NCI-H2196 (cell line): ENCODE data around the gene TH.
A peak's percentile ranks its signal among the peaks of the same experiment; 100 is the strongest.

ENCODE experiments used
- DNase-seq: peaks from one replicate; lab custom pipeline; 2025; ENCODE audit not compliant: unreplicated experiment; lab: John Stamatoyannopoulos, UW

Gene TH

GRCh38 chr11:2171591-2172003 lies at the start of gene TH:
TSS of gene TH (minus strand) at chr11:2171815. CDS start at chr11:2171786, 29 bp downstream.
- no peak for DNase-seq

DNA sequence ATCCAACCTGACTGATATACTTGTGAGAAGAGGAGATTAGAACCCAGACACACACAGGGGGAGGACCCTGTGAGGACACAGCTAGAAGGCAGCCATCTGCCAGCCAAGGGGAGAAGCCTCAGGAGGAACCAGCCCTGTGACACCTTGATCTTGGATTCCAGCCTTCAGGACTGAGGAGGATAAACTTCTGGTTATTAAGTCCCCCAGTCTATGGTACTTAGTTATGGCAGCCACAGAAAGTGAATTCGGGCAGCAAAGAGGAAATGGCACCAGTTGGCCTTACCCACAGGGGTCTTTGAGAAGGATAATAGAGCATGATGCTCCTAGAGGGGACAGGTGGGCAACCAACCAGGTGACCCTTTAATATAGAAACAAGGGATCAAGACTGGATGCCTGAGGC lies 49.4 kb upstream of the TH start:
- no peak for DNase-seq

- no peak for DNase-seq
Observed at GRCh38 chr11:2220173-2220771, 48.7 kb upstream of the TH start.

GRCh38 chr11:2219318-2220017 lies 47.9 kb upstream of the TH start:
- DNase-seq: no peak

DNA sequence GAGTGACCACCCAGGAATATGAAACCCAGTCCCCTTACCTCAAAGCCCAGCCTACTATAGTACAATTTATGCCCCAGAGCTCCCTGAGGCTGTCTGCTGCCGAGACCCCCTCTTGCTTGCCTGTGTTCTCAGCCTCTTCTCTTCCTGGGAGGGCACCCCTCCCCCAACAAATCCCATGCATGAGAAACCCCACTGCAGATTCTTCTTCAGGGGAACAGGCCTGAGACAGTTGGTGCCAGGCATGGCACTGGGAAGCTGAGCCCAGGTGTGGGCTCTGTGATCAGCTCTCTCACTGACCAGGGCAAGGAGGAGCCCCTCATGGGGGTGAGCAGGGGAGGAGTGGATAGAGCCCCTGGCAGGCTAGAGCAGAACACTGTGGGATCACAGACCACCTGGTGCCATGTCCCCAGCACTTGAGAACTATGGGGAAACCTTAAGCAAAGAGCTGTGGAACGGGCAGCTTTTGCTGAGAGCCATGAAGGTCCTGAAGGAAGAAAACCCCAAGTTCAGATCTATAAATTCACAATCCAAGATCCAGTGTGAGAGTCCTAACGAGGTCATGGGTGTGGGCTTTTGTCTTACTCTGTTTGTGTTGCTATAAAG lies 46.5 kb upstream of the TH start:
- DNase-seq: no peak

- no peak for DNase-seq
Observed at GRCh38 chr11:2217211-2218030, 45.8 kb upstream of the TH start.

GRCh38 chr11:2216400-2217064 lies 44.9 kb upstream of the TH start:
- no peak for DNase-seq

- DNase-seq: no peak
Observed at GRCh38 chr11:2215561-2216399, 44.2 kb upstream of the TH start.

DNA sequence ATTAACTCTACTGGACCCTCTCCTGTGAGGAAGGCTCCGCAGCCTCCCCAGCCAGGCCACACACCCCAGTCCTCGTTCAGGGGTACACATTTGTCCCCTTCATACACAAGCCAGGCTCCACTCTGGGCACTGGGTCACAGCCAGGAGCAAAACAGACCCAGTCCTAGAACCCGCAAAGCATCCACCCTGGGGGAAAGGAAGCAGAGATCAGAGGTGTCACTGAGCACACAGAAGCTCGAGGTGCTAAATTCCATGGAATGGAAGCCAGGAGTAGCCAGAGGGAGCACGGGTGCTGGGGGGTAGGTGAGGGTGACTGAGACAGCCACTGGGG lies 43.6 kb upstream of the TH start:
- no peak for DNase-seq

DNA sequence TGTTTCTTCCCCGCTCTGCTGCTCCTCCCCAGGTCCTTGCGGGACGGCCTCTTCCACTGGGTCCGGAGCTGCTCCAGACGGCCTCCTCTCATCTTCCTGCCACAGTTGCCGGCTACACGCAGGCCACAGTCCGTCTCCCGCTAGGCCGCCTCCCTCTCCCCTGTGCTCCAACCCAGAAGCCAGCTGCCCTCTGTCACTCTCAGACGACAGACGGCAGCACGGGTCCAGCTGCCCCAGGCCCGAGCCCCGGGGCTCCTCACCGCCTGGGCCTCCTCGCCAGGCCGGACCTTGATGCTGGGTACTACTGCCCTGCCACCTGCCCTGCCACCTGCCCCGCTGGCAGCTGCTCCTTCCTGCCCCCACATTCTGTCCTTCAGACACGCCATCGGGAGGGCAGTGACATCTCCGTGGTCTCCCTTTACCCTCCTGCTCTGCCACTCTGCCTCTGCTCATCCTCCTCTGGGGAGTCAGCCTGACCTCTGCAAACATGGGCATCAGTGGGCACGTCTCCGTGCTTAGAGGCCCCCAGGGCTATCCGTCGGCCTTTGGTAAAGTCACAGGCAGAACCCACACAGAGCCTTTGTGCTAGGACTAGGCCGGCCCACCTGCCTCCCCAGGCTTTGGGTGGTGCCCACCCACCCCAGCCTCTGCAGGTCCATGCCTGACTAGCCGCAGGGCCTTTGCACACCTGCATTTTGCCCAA lies 43.1 kb upstream of the TH start:
- peak; percentile 17 for DNase-seq

- DNase-seq: no peak
Observed at GRCh38 chr11:2213890-2214526, 42.4 kb upstream of the TH start.

DNA sequence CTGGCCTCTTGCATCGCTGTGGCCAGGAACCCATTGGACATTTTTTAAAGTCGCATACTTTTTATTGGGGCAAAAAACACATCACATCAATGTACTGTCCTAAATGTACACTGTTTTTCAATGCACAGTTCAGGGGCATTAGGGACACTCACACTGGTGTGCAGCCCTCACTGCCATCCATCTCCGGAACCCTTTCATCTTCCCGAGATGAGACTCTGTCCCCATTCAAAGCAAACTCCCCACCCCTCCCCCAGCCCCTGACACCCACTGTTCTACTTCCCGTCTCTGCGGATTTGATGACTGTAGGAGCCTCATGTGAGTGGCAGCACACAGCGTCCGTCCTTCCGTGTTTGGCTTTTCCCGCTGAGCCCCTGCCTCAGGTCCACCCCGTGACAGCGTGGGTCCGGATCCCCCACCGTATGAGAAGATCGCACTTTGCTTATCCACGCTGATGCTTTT lies 41.8 kb upstream of the TH start:
- DNase-seq: no peak

DNA sequence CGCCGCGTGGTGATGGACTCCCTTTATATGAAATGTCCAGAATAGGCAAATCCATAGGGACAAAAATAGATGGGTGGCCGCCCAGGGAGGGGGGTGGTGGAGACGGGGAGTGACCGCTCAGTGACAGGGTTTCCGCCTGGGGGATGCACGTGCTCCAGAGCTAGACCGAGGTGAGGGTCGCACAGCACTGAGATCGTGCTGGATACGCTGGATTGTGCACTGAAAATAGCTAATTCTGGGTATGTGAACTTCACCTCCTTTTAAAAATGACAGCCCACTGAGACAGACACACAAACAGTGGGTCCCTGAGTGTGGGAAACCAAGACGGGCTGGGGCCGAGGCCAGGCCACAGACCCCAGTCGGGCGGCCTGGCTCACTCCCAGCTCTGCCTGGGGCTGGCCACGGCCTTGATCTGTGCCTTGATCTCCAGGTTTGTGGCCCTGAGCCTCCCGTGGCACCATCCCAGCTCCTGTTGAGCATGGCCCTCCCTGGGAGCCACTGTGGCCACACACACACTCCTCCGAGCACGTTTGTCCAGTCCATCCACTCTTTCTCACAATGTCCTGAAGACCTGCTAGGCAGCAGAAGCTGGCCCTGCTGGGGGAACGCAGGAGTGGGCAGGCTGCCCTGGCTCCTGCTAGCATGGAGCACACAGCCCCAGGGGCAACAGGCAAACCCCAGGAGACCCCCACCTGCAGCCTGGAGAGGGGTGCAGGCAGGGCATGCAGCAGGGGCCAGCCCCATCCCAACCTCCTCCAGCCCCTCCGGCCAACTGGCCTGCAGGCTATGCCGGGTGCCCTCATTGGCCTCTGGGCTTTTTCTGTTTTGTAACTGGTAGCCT lies 41.0 kb upstream of the TH start:
- DNase-seq: no peak

- DNase-seq: peak; percentile 90
Observed at GRCh38 chr11:2211113-2211971, 39.7 kb upstream of the TH start.

GRCh38 chr11:2210366-2211112 lies 38.9 kb upstream of the TH start:
- no peak for DNase-seq

DNA sequence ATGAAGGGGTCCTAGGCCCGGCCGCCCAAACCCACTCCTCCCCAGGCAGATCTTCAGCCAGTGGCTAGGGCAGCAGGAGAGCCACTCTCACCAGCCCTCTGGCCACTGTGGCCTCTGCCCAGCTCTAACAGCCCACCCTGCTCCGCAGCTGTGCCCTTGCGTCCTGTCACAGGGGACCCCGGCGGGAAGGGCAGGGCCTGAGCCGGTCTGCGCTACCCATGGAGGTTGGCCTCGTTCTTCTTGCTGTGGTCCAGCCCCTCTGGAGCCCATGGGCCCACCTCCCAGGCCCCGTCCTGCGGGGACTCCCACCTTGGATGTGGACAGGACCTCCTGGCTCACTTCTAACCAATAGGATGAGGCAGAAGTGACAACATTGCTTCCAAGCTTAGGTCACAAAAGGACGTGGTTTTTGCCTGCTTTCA lies 38.3 kb upstream of the TH start:
- DNase-seq: no peak

- no peak for DNase-seq
Observed at GRCh38 chr11:2209370-2209801, 37.8 kb upstream of the TH start.
